GM19438 (cell line): Measurements from ENCODE around the gene LY6G6D.

ENCODE experiments used
- ATAC-seq: cut with Tn5 transposase; IDR thresholded peaks from one replicate; pipeline ENCODE4 v1.9.1; 2021; ENCODE audit warnings: low read depth; ENCODE audit not compliant: unreplicated experiment

LY6G6D gene

GRCh38 chr6:31761343-31761742, 46.2 kb downstream of the LY6G6D start:
- ATAC-seq: no peak

GRCh38 chr6:31762356-31762755, 47.2 kb downstream of the LY6G6D start, which contains the start of gene SAPCD1:
Gene SAPCD1, plus strand, starts transcription at chr6:31762656. Its CDS starts 399 bp downstream, at chr6:31763055.
- ATAC-seq: no peak

- ATAC-seq: no peak
Observed at GRCh38 chr6:31762878-31763618, 47.9 kb downstream of the LY6G6D start.

- ATAC-seq: no peak
Observed at GRCh38 chr6:31763619-31763940, 48.4 kb downstream of the LY6G6D start.

GRCh38 chr6:31764198-31764597, 49.0 kb downstream of the LY6G6D start:
- ATAC-seq: no peak

- ATAC-seq: no peak
Observed at GRCh38 chr6:31765559-31765909, 50.4 kb downstream of the LY6G6D start.

- ATAC-seq: no peak
Observed at GRCh38 chr6:31765910-31766794, 51.0 kb downstream of the LY6G6D start.

- ATAC-seq: no peak
Observed at GRCh38 chr6:31767096-31767645, 52.0 kb downstream of the LY6G6D start.
